MM.1S (cell line): Measurements from ENCODE around the gene SFXN1.

ENCODE experiments used
- CTCF ChIP-seq: fragments of 300-600 bp; sonication (generic); IDR thresholded peaks from 2 replicates; pipeline ENCODE4 v1.5.1; 2016; ENCODE audit warnings: antibody characterized with exemption, low read length, mixed read lengths
- EZH2 ChIP-seq: fragments of 300-600 bp; sonication (generic); optimal IDR thresholded peaks from 2 replicates; pipeline ENCODE3; 2017; ENCODE audit warnings: low read depth, mild to moderate bottlenecking, antibody characterized with exemption, low read length, mixed read lengths
- EZH2phosphoT487 ChIP-seq: fragments of 300-600 bp; sonication (generic); IDR thresholded peaks from 2 replicates; pipeline ENCODE4 v1.6.1; 2018; ENCODE audit warnings: antibody characterized with exemption, low read length

GRCh38 chr5:175557778-175558177 lies 79.4 kb downstream of the SFXN1 start:
- no peak for TF ChIP-seq CTCF
- no peak for TF ChIP-seq EZH2
- no peak for TF ChIP-seq EZH2phosphoT487
